Effector CD4-positive, alpha-beta T cell (primary cell): ENCODE results near the gene PLEKHF1.
"Not testable (repeated sequence)": the region's sequence is repeated elsewhere in the genome, so short reads cannot be mapped to it uniquely, and the experiment has no call there.

Experiments
- DNase-seq: peaks from one replicate; pipeline ENCODE4 v3.0.0-alpha.2; 2020

The PLEKHF1 gene

DNA sequence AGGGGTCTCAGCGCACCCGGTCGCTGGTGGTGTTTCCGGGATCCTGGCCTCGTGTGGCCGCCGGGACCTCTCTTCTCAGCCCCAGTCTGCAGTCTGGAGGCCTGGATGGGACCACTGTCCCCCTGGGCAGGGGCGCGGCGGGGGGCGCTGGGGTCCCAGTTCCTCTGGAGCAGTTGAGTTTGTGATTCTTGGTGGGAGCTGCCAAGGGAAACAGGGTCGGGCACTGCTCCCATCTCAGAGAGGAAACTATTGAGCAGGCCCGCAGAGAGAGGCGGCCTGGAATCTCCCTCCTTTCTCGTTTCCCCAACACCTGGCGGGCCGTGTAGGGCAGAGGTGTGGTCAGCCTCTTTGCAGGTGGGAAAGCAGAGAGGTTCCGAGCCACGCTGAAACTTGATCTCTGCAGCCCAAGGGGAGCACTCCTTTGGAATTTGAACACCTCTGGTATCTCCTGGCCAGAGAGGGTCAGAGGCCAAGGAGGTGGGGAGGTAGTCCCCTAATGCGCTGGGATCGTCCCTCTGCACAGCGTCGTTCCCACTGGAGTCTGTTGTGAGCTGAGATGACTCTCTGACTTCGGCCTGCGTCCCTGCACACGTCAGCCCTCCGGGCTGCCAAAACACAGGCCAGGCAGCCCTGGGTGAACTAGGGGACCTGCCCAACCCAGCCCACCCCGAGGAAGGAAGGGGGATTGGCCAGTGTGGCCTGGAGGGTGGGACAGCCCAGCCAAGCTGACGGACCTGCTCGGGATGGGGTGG lies 741 bp downstream of the PLEKHF1 start:
- no peak for DNase-seq

DNA sequence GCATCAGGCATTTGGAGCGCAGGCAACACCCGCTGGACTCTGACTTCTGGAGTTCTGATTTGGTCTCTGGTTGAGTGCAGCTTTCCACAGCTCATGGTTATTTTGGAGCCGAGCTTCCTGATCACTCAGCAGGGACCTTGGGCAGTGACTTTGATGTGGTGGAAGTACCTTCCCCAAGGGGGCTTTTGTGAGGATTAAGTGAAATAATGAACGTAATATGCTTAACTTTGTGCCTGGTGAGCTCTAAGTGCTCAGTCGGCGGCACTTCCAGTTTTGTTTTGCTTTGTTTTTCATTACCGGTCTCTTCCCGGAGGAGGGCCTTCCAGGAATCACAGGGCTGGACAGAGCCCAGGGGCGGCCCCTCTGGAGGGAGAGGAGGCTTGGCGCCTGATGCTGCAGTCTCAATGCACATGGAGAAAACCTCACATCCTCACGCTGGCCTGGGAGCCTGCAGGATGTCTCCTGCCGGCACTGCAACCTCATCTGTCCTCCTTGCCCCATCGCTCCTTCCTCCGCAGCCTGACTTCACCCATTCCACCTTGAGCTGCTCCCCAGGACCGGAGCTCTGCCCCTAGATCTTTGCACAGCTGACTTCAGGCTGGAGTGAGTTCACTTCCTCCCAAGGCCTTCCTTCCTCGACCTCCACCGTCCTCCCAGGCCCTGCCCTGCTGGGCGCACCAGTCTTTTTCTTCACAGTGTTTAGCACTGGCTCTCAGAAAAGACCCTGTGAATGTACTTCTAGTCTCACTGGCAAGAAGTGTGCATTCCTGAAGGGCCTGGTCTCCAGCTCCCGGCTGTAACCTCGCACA lies 1.5 kb downstream of the PLEKHF1 start:
- DNase-seq: no peak

DNA sequence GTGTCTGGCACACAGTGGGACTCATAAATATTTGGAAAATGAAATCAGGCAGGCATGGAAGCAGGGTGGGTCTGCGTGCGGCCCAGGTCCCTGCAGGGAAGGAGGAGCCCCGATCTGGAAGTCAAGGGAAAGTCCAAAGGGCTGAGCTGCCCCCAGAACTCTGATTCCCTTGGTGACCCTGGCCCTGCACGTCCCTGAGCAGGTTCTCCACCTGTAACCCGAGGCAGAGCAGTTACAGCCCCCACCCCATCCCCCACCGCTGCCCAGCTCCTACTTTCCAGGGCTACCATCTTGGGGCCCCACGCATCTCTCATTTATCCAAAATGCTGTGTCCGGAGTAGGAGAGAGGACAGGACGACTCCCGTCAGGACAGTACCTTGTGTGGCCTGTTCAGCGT lies 2.1 kb downstream of the PLEKHF1 start:
- DNase-seq: no peak

DNA sequence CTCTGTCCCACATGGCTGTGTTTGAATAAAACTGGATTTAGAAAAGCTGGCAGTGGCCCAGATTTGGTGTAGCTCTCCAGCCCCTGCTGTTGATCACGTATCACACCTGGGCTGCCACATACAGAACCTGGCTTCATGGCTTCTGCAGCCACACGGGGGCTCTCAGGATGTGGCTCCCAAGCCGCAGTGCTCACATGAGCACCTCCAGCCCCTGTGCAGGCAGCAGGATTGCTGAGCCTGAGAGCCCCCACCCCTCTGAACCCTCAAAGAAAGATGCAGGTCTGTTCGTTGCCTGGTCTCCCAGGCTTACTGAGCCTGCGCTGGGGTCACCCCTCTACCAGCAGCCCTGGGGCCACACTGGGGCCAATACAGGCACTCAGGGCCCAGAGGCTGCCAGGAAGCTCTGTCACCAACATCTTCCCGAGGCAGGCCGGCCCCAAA lies 2.7 kb downstream of the PLEKHF1 start:
- DNase-seq: peak; percentile 62

DNA sequence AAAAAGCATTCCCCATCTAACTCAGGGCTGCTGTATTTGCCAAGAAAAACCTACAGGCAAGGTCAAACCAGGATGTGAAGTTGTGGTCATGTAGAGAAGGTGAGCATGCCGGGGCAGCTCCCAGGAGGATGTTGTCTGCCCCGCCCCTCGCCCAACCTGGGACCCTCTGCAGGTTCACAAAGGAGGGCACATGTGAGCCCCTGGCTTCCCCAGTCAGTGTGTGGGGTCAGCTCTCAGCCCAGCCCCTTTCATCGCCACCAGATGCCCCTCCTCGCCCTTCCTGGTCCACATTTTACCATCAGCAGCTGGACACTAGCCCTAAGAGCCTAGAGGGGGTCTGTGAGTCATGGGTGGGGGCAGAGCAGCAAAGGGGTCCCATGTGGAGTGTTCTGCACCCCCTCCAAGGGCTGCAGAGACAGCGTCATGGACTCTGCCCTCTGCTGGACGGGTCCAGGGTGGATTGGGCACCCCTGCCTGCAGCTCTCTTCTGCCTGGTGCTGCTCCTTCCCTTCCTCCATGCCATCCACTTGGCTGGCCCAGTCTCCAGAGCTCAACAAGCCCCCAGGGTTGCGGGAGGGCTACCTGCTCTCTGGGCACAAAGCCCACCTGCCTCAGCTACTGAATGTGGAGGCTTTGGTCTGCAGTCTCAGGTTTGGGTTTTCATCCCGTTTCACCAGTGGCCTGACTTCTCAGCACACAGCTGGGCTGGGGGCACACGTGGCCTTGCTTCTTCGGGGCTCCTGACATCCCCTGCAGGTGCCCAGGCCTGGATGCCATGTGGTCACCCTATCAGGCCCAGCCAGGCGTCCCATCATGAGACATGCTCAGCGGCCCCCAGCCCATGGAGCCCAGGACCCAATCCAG lies 3.7 kb downstream of the PLEKHF1 start:
- no peak for DNase-seq

DNA sequence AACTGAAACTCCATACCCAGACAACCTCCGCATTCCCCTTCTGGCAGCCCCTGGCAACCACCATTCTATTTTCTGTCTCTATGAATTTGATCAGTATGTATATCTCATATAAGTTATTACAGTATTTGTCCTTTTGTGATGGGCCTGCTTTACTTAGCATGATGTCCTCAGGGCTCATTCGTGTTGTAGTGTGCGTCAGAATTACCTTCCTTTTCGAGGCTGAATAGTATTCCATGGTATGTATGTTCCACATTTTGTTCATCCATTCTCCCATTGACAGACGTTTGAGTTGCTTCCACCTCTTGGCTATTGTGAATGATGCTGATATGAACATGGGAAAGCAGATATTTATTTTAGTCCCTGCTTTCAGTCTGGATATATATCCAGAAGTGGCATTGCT lies 5.0 kb downstream of the PLEKHF1 start:
- DNase-seq: no peak

DNA sequence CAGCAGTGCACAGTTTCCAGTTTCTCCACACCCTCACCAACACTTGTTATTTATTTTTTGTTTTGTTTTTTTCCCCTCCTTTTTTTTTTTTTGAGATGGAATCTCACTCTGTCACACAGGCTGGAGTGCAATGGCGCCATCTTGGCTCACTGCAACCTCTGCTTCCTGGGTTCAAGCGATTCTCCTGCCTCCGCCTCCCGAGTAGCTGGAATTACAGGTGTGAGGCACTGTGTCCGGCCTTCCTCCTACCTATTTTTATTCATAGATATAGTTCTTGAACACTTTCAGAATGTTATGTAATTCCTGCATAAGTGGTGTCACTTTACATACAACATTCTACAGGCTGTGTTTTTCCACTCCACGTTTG lies 5.7 kb downstream of the PLEKHF1 start:
- not testable (repeated sequence) for DNase-seq

DNA sequence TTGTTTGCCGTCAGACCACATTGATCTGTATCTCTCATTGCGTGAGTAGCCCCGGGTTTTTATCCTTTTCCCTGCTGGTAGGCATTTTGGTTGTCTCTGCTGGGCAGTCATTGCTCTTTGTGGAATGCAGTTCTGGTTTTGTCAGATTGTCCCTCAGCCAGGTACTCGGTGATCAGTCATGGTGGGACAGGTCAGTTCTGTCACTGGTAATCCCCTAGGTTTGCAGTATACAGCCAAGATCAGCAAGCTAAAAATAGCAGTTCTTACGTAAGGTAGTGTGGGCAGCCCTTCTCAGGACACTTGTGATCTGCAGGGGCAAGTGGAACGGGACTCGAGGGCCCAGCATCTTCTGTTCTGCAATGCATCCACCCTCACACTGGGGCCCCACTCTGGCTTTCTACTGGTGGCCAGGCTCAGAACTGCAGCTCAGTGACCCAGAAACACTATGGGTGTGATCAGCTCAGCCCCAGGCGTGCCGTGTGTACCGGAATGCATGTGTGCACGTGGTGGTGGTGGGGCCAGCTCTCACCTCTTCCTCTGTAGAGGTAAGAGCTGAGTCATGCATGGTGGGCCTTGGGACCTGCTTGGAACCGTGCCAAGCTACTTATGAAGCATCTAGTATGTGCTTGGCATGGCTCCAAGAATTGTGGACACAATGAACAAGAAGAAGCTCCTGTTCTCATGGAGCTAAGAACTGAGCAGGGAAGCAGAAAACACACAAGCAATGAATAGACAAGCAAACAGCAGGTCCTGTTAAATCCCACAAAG lies 6.3 kb downstream of the PLEKHF1 start:
- DNase-seq: peak; percentile 77

DNA sequence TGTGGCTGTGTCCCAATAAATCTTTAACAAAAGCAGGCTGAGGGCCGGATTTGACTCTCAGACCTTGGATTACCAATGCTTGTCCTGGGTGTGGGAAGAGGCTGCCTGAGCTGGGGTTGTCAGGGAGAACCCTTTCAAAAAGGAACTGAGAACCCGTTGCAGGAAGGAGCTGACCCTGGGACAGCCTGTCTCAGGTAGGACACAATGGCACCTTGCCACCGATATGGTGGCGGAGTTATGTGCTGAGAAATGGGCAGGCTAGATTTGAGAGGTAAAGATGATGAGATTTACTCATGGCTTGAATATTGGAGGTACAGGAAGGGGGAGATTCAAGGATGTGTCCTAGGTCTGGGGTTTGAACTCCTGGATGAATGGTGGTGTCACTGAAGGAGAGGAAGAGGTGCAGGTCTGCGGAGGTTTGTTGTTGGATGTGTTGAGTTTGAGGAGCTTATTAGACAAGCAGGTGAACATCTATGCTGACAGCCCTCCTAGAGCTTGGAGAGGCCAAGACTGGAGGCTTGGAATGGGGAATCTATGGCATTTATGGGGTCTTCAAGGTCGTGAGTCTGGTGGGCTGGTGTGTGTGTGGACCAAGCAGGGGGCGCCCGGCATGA lies 7.2 kb downstream of the PLEKHF1 start:
- no peak for DNase-seq

DNA sequence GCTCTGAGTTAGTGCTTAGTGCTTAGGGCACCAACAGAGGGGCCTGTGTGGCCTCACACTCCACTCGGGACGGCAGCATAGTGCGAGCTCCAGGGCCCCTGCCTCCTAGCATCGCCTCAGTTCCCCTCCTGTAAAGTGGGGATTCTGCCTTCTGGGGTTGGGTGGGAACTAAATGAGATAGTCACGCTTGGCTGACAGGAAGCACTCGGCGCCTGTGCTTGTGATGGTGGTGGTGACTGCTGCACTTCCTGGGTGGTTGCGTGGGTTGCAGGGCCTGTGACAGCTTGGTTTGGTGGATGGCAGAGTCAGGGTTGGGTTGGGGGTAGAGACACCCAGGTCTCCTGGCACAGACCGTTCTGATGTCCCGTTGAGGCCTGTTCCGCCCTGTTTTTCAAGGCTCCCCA lies 7.7 kb downstream of the PLEKHF1 start:
- DNase-seq: peak; percentile 85

DNA sequence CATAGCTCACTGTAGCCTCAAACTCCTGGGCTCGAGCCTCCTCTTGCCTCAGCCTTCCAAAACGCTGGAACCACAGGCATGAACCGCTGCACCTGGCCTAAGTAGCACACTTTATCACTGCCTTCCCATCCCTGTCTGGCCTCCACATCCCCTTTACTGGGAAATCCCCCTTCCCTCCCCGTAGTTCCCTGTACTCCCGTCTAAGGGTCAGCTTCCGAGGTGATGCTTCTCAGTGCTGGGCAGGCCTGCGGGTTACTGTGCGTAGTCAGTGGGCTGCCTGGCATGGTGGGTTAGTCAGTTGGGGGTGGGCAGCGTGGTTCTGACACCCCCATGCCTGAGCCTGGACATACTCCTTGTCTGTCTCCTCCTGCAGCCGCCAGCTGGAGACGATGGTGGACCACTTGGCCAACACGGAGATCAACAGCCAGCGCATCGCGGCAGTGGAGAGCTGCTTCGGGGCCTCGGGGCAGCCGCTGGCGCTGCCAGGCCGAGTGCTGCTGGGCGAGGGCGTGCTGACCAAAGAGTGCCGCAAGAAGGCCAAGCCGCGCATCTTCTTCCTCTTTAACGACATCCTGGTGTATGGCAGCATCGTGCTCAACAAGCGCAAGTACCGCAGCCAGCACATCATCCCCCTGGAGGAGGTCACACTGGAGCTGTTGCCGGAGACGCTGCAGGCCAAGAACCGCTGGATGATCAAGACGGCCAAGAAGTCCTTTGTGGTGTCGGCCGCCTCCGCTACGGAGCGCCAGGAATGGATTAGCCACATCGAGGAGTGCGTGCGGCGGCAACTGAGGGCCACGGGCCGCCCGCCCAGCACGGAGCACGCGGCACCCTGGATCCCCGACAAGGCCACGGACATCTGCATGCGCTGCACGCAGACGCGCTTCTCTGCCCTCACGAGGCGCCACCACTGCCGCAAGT lies 8.4 kb downstream of the PLEKHF1 start:
- no peak for DNase-seq

DNA sequence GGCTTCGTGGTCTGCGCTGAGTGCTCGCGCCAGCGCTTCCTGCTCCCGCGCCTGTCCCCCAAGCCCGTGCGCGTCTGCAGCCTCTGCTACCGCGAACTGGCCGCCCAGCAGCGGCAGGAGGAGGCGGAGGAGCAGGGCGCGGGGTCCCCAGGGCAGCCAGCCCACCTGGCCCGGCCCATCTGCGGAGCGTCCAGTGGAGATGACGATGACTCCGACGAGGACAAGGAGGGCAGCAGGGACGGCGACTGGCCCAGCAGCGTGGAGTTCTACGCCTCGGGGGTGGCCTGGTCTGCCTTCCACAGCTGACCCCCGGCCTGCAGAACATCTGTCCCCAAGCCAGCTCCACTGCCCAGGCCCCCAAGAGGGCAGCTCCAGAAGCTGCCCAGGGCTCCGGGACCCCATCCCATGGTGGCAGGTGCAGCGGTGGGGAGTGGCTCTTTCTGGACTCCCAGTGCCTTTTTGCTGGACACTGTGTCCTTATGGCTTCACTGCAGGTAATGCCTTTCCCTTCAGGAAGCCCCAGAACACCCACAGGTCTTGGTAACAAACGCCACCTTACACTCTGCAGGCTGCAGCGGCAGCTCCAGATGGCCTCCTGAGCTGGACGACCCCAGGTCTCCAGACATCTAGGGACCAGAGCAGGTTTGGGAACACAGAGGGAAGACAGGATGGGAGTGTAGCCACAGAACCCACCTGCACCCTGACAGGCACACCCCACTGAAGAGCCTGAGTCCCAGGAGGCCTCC lies 9.3 kb downstream of the PLEKHF1 start:
- DNase-seq: no peak

DNA sequence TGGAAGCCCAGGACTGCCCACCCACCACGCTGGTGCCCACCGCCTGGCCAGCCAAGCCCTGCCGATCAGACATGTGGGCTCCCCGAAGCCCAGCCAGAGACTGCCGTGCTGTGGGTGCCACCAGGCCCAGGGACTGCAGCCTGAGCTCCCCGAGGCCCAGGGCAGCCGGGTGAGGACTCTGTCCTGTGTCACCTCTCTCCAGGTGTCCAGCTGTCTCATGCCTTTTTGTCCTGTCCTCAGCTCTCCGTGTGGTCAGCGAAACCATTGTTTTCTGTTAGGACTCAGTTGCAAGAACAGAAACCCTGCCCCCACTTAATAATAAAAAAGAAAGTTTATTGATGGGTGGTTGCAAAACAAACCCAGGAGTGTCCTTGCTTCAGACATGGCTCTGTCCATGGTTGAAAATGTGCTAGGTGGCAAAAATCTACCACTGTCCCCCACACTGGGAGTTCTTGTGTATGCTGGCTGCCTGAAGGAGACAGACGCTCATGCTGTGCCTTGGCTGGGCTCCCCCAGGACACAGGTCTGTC lies 9.9 kb downstream of the PLEKHF1 start:
- DNase-seq: no peak

DNA sequence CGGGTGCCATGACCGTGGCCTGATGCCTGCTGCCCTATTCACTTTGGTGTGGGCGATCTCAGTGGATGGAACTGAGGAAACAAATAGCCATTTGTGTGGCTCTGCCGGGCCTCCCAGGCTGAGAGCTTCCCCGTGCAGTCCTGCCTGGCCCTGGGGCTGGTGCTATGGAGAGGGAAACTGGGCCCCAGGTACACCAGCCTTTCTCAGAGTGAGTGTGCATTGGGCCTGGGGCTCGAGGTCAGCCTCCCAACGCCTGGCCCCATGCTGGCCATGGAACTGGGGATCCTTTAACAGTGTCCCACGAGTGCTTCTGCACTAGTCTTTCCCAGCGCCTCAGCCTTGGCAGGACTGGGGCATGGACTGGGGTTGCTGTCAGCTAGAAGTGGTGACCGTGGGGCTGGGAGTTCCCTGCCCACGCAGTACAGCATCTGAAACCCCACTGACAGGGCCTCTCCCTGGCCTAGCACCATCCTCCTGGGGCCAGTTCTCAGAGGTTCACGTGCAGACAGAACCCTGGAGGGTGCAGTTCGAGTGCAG lies 10.5 kb downstream of the PLEKHF1 start:
- DNase-seq: no peak

DNA sequence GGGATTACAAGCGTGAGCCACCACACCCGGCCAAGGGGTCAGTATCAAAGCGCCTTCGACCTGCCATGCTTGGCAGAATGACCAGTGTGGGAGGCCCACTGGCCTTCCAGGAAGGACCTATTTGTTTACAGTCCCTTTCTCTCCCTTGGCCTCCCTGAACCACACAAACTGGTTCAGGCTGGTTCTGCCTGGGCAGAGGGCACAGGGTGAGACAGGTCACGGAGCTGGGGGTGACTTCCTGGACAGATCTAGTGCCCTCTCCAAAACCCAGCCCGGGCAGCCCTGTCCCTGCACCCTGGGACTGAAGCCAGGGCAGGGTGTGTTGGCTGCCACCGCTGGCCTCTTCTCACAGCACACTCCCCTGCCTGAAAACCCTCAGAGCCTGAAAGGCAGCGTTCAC lies 11.3 kb downstream of the PLEKHF1 start:
- no peak for DNase-seq

DNA sequence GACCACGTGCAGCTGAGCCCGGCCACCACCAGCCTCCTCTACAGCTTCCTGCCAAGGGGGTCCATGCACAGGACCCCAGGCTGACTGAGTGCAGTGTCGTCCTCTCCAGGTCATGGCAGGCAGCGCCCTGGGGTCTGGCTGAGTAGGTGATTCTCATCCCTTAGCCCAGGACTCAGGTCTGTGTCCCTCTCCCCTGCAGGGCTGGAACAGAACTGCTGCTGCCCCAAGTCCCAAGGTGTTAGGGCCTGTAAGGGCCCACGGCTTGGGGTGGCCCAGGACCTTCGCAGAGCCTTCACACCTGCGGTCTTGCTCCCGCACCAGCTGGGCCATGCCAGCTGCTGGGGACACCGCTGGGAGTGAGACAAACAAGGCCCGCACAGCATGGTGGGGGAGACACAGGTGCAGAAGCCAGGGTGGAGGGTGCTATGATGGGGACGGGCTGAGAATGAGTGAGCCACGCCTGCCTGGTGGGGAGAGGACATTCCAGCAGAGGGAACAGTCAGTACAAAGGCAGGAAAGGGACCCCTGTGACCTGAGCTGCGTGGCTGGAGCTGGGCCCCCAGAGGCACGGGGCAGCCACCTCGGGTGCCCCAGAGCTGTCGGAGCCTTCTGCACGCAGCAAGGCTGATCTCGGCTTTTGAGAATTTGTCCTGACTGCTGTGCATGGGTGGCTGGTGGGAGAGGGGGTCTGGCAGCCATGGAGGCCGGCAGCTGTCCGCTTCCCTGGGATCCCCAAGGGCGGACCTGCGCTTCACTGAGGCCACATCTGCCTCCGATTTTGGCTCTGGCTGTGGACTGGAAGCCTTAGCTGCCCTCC lies 11.9 kb downstream of the PLEKHF1 start:
- DNase-seq: no peak

DNA sequence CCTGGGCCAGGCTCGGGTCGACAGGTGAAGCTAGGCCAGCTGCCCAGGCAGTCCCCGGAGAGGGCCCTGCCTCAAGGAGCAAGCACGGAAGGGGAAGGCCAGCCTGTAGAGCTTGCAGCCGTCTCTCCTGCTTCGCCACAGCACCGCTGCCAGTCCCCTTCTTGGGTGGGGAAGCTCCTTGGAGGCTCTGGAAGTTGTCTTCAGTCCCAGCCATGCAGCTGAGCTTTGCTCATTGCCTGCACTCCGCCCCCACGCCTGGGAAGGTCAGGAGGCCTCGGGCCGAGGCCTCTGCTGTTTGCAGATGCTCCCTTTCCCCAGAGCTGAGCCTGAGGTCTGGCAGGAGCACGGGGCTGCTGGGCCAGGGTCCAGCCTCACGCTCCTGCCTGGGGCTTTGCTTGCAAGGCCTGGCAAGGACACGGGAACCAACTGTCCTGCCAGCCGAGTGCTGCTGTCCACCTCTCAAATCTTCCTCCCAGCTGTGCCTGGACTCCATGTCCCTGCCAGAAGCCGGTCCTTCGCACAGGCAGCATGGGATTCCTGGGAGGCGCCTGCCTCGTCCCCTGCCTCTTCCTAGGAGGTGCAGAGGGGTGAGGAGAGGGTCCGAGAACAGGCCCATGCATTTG lies 13.3 kb downstream of the PLEKHF1 start:
- no peak for DNase-seq

DNA sequence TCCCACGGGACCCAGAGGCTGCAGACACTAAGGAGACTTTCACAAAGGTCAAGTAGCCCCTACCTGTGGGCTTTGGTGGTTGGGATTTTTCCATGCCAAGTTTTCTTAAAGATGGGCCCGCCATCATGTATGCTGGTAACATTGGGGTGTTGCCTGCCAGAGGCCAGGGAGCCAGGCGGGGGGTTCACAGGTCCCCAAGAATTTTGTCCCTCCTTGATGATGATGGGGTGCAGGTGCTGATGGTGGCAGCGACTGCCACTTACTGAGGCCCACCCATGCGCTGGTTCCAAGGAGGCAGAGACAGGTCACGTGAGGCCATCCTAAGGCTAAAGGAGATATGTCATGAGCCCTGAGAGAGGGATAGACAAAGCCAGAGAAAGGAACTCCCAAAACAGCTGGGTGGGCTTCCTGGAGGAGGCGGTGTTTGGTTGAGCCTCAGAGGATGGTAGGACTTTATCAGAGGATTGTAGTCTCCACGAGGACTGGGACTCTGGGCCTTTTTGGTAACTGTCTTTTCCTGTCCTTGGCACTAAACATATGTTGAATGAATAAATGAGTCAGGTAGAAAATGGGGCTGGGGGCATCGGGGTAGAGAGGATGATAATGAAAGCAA lies 14.4 kb downstream of the PLEKHF1 start:
- no peak for DNase-seq
